Panc1 (cell line): Measurements from ENCODE around the gene PHF20. TPM values are rescaled to one million over a fixed set of nuclear protein-coding genes. Genes with fewer than 3 reads are reported as not detected.

ENCODE experiments used
- ATAC-seq: fragments of 200-7000 bp; cut with Tn5 transposase; 2 replicates; pipeline ENCODE4 v1.9.1; 2020; ENCODE audit warnings: mild to moderate bottlenecking, moderate library complexity
- BruUV-seq: library from RNA; stranded (reverse); fragments of 400-500 nt; replicated peaks from 2 replicates; lab custom pipeline; 2021; lab: Mats Ljungman, UMichigan
- CTCF ChIA-PET: fragments of 300-600 bp; sonication (Branson Sonifier 250); formaldehyde crosslinking; loops from one replicate; lab custom pipeline; 2022; ENCODE audit warnings: antibody characterized with exemption; lab: Charles Lee
- POLR2A ChIA-PET: fragments of 300-600 bp; sonication (Branson Sonifier 250); formaldehyde crosslinking; loops from one replicate; lab custom pipeline; 2022; ENCODE audit warnings: antibody characterized with exemption; lab: Charles Lee
- DNase-seq: peaks from one replicate; pipeline ENCODE4 v3.0.0-alpha.2; 2010; ENCODE audit warnings: low read depth, low spot score
- H3K27ac ChIP-seq: 2 replicates; pipeline ENCODE4 v1.5.1; 2011; ENCODE audit warnings: mild to moderate bottlenecking, low read length, inconsistent platforms
- H3K27me3 ChIP-seq: fragments of 200-500 bp; sonication (Bioruptor generic); 2 replicates; pipeline ENCODE4 v1.6.0; 2014; ENCODE audit warnings: low read length, inconsistent platforms; ENCODE audit not compliant: control insufficient read depth, insufficient read depth
- H3K36me3 ChIP-seq: fragments of 200-500 bp; sonication (Bioruptor generic); 2 replicates; pipeline ENCODE4 v1.5.1; 2014; ENCODE audit warnings: inconsistent platforms, mild to moderate bottlenecking, low read length, moderate library complexity; ENCODE audit not compliant: control insufficient read depth, insufficient read depth
- H3K4me1 ChIP-seq: 2 replicates; pipeline ENCODE4 v1.5.1; 2011; ENCODE audit warnings: inconsistent platforms, mild to moderate bottlenecking, low read length, moderate library complexity; ENCODE audit not compliant: control insufficient read depth, insufficient read depth
- H3K4me3 ChIP-seq, 2 experiments: 2 replicates each; pipeline ENCODE4 v1.5.1; 2011 to 2012; ENCODE audit warnings: low read depth in 2 of 2, low read length in 2 of 2, mild to moderate bottlenecking in 2 of 2, inconsistent platforms in 1 of 2, moderate library complexity in 1 of 2
- H3K9me3 ChIP-seq: fragments of 200-500 bp; sonication (Bioruptor generic); 2 replicates; pipeline ENCODE4 v1.5.1; 2014; ENCODE audit warnings: low read depth, mild to moderate bottlenecking, inconsistent platforms, low read length, moderate library complexity; ENCODE audit not compliant: control insufficient read depth, insufficient read depth
- POLR2AphosphoS5 ChIP-seq: IDR thresholded peaks from 2 replicates; pipeline ENCODE4 v1.6.1; 2012; ENCODE audit warnings: mild to moderate bottlenecking, low read depth, low read length, moderate library complexity
- REST ChIP-seq, 2 experiments: IDR thresholded peaks; 2 replicates each; pipeline ENCODE4 v1.6.1; 2011 to 2012; ENCODE audit warnings: low read depth in 2 of 2, control low read depth in 1 of 2, low read length in 1 of 2, mild to moderate bottlenecking in 1 of 2, moderate library complexity in 1 of 2; ENCODE audit not compliant: insufficient read depth in 1 of 2
- SIN3A ChIP-seq: IDR thresholded peaks from 2 replicates; pipeline ENCODE4 v1.6.1; 2012; ENCODE audit warnings: low read depth, mild to moderate bottlenecking, low read length, moderate library complexity, borderline replicate concordance; ENCODE audit not compliant: insufficient read depth
- TCF7L2 ChIP-seq: IDR thresholded peaks from 2 replicates; pipeline ENCODE4 v1.6.1; 2011; ENCODE audit warnings: mild to moderate bottlenecking, low read depth, low read length, inconsistent platforms
- in situ Hi-C: cut with HindIII; loops from 2 replicates; pipeline ENCODE4 v1.10.0; 2016; ENCODE audit warnings: low sequenced_read_pairs, low pct_unique_long_range_greater_than_20kb
- intact Hi-C: fragments of 100-400 bp; cut with micrococcal nuclease; formaldehyde crosslinking; loops from one replicate; pipeline ENCODE4 v1.10.0; 2022; ENCODE audit not compliant: unreplicated experiment
- total RNA-seq: library from RNA; stranded (reverse); gene quantifications from one replicate; pipeline ENCODE4 v1.2.1, GENCODE V29; 2021; ENCODE audit not compliant: unreplicated experiment
- TF ChIP-seq, protein P1 (sequence below): fragments of 450-650 bp; IDR thresholded peaks from 2 replicates; pipeline ENCODE4 v1.5.1; 2017; ENCODE audit warnings: mild to moderate bottlenecking

Gene PHF20
- total RNA-seq, 1 experiment from 2014 or later, result 51.5 TPM

DNA sequence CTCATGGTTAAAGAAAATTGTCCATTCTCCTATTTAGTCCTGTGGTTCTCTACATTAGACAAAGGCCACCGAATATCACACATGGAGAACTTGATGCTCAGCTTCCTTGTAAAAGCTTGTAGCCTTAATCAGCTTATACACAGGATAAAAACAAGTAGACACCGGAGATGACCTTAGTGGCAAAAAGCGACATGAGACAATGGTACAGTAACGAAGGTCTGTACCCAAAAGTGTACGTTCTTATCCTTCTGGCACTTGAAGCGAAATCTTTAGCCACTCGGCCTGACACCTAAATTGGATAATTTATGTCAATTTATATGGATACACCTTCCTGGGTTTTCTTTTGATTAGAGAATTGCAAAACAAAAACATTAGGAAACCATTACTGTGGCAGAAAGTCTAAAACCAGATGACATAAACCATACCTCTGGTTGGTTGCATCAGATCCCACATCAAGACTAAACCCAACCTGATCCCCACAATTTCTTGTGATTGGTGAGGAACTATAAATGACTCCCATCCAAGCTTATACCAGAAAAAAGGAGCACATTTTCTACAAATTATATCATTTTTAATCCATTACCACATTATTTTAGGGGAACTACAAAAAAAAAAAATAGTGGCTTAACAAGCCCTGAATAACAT, 35.9 kb upstream of the PHF20 start:
- peaks cover 86% of the 10 kb centered on the region for H3K36me3 ChIP-seq
- ChIA-PET CTCF (no interaction called here), POLR2A (interaction anchor here (0.6 to 0.7 kb wide), 2 partner anchors 151 to 608 kb away, joined by 3 to 4 read pairs; no protein-coding TSS in a partner anchor)
- DNase-seq, result no peak
- H3K27ac ChIP-seq, result 0 out of 2 replicates have a peak overlapping the region, but pooled peaks have one; percentile 23
- no peaks in the 10 kb centered on the region for H3K9me3 ChIP-seq
- ATAC-seq, result no peak
- in situ Hi-C loops, result no loop called here
- H3K27me3 ChIP-seq, result no peaks in the 10 kb centered on the region
- intact Hi-C loops, result no loop called here
- TF ChIP-seq, protein P1, sequence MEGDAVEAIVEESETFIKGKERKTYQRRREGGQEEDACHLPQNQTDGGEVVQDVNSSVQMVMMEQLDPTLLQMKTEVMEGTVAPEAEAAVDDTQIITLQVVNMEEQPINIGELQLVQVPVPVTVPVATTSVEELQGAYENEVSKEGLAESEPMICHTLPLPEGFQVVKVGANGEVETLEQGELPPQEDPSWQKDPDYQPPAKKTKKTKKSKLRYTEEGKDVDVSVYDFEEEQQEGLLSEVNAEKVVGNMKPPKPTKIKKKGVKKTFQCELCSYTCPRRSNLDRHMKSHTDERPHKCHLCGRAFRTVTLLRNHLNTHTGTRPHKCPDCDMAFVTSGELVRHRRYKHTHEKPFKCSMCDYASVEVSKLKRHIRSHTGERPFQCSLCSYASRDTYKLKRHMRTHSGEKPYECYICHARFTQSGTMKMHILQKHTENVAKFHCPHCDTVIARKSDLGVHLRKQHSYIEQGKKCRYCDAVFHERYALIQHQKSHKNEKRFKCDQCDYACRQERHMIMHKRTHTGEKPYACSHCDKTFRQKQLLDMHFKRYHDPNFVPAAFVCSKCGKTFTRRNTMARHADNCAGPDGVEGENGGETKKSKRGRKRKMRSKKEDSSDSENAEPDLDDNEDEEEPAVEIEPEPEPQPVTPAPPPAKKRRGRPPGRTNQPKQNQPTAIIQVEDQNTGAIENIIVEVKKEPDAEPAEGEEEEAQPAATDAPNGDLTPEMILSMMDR, result no peak
- TF ChIP-seq SIN3A, result no peak
- no peak for TF ChIP-seq POLR2AphosphoS5
- no peak for TF ChIP-seq TCF7L2
- no peak for TF ChIP-seq REST (IDR thresholded peaks at IDR 0.05; ENCODE audit: insufficient read depth in 1 of 2, low read depth in 2 of 2, low read length in 1 of 2)
- H3K4me1 ChIP-seq, result peaks cover 23% of the 10 kb centered on the region; the same call in 1 of the 2 replicates
- no TSS peak for BruUV-seq
- H3K4me3 ChIP-seq, result no peak overlapping the region

DNA sequence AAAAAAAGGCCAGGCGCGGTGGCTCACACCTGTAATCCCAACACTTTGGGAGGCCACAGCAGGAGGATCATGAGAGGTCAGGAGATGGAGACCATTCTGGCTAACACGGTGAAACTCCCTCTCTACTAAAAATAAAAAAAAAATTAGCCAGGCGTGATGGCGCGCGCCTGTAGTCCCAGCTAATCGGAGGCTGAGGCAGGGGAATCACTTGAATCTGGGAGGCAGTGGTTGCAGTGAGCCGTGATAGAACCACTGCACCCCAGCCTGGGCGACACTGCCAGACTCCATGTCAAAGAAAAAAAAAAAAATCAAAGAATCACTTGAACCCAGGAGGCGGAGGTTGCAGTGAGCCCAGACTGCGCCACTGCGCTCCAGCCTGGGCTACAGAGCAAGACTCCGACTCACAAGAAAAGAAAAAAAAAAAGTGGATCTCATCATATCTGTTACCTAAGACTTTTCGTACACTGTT, 33.9 kb upstream of the PHF20 start:
- no peak for TF ChIP-seq POLR2AphosphoS5
- TF ChIP-seq SIN3A, result no peak
- no peak for TF ChIP-seq REST (IDR thresholded peaks at IDR 0.05; ENCODE audit: insufficient read depth in 1 of 2, low read depth in 2 of 2, low read length in 1 of 2)
- TF ChIP-seq, protein P1, result no peak
- TF ChIP-seq TCF7L2, result no peak
- POLR2A ChIA-PET, result interaction anchor here (0.7 kb wide), 2 partner anchors 29 to 31 kb away, joined by 5 to 11 read pairs; no protein-coding TSS in a partner anchor
- no TSS peak for BruUV-seq

More for the DNA sequence above, 33.9 kb upstream of the PHF20 start:
- peaks cover 70% of the 10 kb centered on the region for H3K36me3 ChIP-seq
- no peak overlapping the region for H3K27ac ChIP-seq
- no peak overlapping the region for H3K4me3 ChIP-seq
- no peaks in the 10 kb centered on the region for H3K27me3 ChIP-seq
- CTCF ChIA-PET, result no interaction called here
- ATAC-seq (no peak), DNase-seq (no peak)
- in situ Hi-C loops, result no loop called here
- intact Hi-C loops, result no loop called here
- peaks cover 24% of the 10 kb centered on the region; the same call in 1 of the 2 replicates for H3K4me1 ChIP-seq
- H3K9me3 ChIP-seq, result no peaks in the 10 kb centered on the region
